SK-N-SH treated with all-trans-retinoic acid at 6 μM for 48 hours (cell line): ENCODE measurements around the gene LRRC14B.
"Not testable (repeated sequence)": the region's sequence is repeated elsewhere in the genome, so short reads cannot be mapped to it uniquely, and the experiment has no call there.

Experiments used
- ATAC-seq: fragments of 200-7000 bp; cut with Tn5 transposase; 3 replicates; pipeline ENCODE4 v1.9.1; 2020; ENCODE audit warnings: mild to moderate bottlenecking, moderate library complexity
- ARNTL ChIP-seq: fragments of 450-650 bp; formaldehyde crosslinking; IDR thresholded peaks from 2 replicates; pipeline ENCODE4 v1.5.0; 2020; ENCODE audit warnings: low read depth, mild to moderate bottlenecking, moderate library complexity, borderline replicate concordance
- BACH2 ChIP-seq: fragments of 250-450 bp; sonication (Bioruptor Pico); IDR thresholded peaks from 2 replicates; pipeline ENCODE4 v1.9.0; 2021; ENCODE audit warnings: mild to moderate bottlenecking, borderline replicate concordance
- CSDC2 ChIP-seq: fragments of 250-450 bp; sonication (Bioruptor Pico); IDR thresholded peaks from 2 replicates; pipeline ENCODE4 v1.5.0; 2020; ENCODE audit warnings: mild to moderate bottlenecking, moderate library complexity
- ESRRG ChIP-seq: fragments of 250-450 bp; sonication (Bioruptor Pico); IDR thresholded peaks from 2 replicates; pipeline ENCODE4 v1.6.1; 2021; ENCODE audit warnings: mild to moderate bottlenecking
- ISL1 ChIP-seq: fragments of 250-450 bp; sonication (Bioruptor Pico); IDR thresholded peaks from 2 replicates; pipeline ENCODE4 v2.1.2; 2022; ENCODE audit warnings: mild to moderate bottlenecking, moderate library complexity
- OSR1 ChIP-seq: fragments of 250-450 bp; sonication (Bioruptor Pico); IDR thresholded peaks from 2 replicates; pipeline ENCODE4 v1.8.0; 2022; ENCODE audit warnings: moderate library complexity, mild to moderate bottlenecking, inconsistent platforms
- RARB ChIP-seq: fragments of 250-450 bp; sonication (Bioruptor Pico); IDR thresholded peaks from 2 replicates; pipeline ENCODE4 v1.8.0; 2021; ENCODE audit warnings: mild to moderate bottlenecking, moderate library complexity
- SNAI2 ChIP-seq: fragments of 250-450 bp; sonication (Bioruptor Pico); IDR thresholded peaks from 2 replicates; pipeline ENCODE4 v1.5.0; 2020; ENCODE audit warnings: mild to moderate bottlenecking, moderate library complexity
- TCF4 ChIP-seq: fragments of 250-450 bp; sonication (Bioruptor Pico); IDR thresholded peaks from 2 replicates; pipeline ENCODE4 v1.8.0; 2021; ENCODE audit warnings: mild to moderate bottlenecking, moderate library complexity, borderline replicate concordance
- TOX ChIP-seq: fragments of 250-450 bp; sonication (Bioruptor Pico); IDR thresholded peaks from 2 replicates; pipeline ENCODE4 v1.8.0; 2021; ENCODE audit warnings: mild to moderate bottlenecking, moderate library complexity, borderline replicate concordance
- ZC3H10 ChIP-seq: fragments of 250-450 bp; sonication (Bioruptor Pico); IDR thresholded peaks from 2 replicates; pipeline ENCODE4 v1.5.1; 2021; ENCODE audit warnings: mild to moderate bottlenecking, moderate library complexity
- ZFP3 ChIP-seq: fragments of 250-450 bp; sonication (Bioruptor Pico); IDR thresholded peaks from 2 replicates; pipeline ENCODE4 v1.5.0; 2020; ENCODE audit warnings: mild to moderate bottlenecking, moderate library complexity
- ZFP30 ChIP-seq: fragments of 450-650 bp; formaldehyde crosslinking; IDR thresholded peaks from 2 replicates; pipeline ENCODE4 v1.5.0; 2022; ENCODE audit warnings: mild to moderate bottlenecking, moderate library complexity
- ZNF565 ChIP-seq: fragments of 450-650 bp; formaldehyde crosslinking; conservative IDR thresholded peaks from 2 replicates; pipeline ENCODE4 v1.5.0; 2020; ENCODE audit warnings: low read depth, mild to moderate bottlenecking, moderate library complexity
- ZNF70 ChIP-seq: fragments of 450-650 bp; formaldehyde crosslinking; IDR thresholded peaks from 2 replicates; pipeline ENCODE4 v1.5.0; 2020; ENCODE audit warnings: mild to moderate bottlenecking, moderate library complexity
- ZNF8 ChIP-seq: fragments of 450-650 bp; formaldehyde crosslinking; IDR thresholded peaks from 2 replicates; pipeline ENCODE4 v1.5.0; 2020; ENCODE audit warnings: mild to moderate bottlenecking, moderate library complexity
- TF ChIP-seq, protein P1 (sequence below): fragments of 250-450 bp; sonication (Bioruptor Pico); IDR thresholded peaks from 2 replicates; pipeline ENCODE4 v1.5.0; 2020; ENCODE audit warnings: mild to moderate bottlenecking, moderate library complexity
- TF ChIP-seq, protein P2 (sequence below): fragments of 250-450 bp; sonication (Bioruptor Pico); IDR thresholded peaks from 2 replicates; pipeline ENCODE4 v1.8.0; 2020; ENCODE audit warnings: mild to moderate bottlenecking, moderate library complexity, borderline replicate concordance
- TF ChIP-seq, protein P3 (sequence below): fragments of 250-450 bp; sonication (Bioruptor Pico); IDR thresholded peaks from 2 replicates; pipeline ENCODE4 v1.5.1; 2020; ENCODE audit warnings: low read depth, mild to moderate bottlenecking, moderate library complexity
- TF ChIP-seq, protein P4 (sequence below): fragments of 250-450 bp; sonication (Bioruptor Pico); IDR thresholded peaks from 2 replicates; pipeline ENCODE4 v1.5.1; 2021; ENCODE audit warnings: mild to moderate bottlenecking, moderate library complexity
- TF ChIP-seq, protein P5 (sequence below): fragments of 250-450 bp; sonication (Bioruptor Pico); IDR thresholded peaks from 2 replicates; pipeline ENCODE4 v1.8.0; 2021; ENCODE audit warnings: low read depth, mild to moderate bottlenecking, moderate library complexity, borderline replicate concordance

Gene LRRC14B

DNA sequence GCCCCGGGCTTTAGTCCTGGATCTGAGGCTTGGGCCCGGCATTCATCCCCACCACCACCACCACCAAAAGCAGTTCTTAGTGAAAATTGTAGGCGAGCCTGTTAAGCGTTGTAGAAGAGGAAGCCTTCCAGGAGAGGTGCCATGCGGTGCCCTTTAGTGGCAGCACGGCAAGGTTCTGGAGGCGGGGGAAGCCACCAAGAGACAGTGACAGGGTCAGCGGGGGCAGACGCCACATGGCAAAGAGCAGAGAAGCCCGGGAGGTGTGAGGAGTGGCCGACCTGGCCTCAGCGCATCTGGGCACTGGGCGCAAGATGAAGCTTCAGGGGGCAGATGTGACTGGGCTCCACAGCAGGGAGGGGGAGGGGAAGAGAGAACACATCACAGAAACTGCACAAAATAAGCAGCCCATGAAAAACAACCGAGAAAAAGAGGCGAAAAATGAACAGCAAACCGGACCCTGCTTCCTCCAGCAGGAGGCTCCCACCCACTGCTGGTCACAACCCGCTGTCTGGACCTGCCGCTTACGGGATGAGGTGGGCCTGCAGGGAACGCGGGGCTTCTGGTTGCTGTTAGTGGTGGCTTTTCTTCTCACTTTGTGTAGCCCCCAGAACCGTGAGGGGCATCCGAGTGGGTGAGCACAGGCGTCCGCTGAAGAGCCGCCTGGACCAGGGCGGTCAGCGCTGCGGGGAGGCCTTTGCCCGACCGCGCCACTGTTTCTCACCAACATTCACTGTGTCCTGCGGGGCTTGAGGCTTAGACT lies 4.3 kb downstream of the LRRC14B start:
- ATAC-seq, result no peak
- TF ChIP-seq TOX (CRISPR knock-in tag) (no peak), TCF4 (no peak), ESRRG (CRISPR knock-in tag) (no peak), ZNF8 (CRISPR knock-in tag) (no peak), ZC3H10 (CRISPR knock-in tag) (no peak), BACH2 (CRISPR knock-in tag) (no peak)
- TF ChIP-seq, protein P1, sequence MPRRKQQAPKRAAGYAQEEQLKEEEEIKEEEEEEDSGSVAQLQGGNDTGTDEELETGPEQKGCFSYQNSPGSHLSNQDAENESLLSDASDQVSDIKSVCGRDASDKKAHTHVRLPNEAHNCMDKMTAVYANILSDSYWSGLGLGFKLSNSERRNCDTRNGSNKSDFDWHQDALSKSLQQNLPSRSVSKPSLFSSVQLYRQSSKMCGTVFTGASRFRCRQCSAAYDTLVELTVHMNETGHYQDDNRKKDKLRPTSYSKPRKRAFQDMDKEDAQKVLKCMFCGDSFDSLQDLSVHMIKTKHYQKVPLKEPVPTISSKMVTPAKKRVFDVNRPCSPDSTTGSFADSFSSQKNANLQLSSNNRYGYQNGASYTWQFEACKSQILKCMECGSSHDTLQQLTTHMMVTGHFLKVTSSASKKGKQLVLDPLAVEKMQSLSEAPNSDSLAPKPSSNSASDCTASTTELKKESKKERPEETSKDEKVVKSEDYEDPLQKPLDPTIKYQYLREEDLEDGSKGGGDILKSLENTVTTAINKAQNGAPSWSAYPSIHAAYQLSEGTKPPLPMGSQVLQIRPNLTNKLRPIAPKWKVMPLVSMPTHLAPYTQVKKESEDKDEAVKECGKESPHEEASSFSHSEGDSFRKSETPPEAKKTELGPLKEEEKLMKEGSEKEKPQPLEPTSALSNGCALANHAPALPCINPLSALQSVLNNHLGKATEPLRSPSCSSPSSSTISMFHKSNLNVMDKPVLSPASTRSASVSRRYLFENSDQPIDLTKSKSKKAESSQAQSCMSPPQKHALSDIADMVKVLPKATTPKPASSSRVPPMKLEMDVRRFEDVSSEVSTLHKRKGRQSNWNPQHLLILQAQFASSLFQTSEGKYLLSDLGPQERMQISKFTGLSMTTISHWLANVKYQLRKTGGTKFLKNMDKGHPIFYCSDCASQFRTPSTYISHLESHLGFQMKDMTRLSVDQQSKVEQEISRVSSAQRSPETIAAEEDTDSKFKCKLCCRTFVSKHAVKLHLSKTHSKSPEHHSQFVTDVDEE (CRISPR knock-in tag), result no peak
- TF ChIP-seq, protein P2, sequence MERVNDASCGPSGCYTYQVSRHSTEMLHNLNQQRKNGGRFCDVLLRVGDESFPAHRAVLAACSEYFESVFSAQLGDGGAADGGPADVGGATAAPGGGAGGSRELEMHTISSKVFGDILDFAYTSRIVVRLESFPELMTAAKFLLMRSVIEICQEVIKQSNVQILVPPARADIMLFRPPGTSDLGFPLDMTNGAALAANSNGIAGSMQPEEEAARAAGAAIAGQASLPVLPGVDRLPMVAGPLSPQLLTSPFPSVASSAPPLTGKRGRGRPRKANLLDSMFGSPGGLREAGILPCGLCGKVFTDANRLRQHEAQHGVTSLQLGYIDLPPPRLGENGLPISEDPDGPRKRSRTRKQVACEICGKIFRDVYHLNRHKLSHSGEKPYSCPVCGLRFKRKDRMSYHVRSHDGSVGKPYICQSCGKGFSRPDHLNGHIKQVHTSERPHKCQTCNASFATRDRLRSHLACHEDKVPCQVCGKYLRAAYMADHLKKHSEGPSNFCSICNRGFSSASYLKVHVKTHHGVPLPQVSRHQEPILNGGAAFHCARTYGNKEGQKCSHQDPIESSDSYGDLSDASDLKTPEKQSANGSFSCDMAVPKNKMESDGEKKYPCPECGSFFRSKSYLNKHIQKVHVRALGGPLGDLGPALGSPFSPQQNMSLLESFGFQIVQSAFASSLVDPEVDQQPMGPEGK, result no peak

DNA sequence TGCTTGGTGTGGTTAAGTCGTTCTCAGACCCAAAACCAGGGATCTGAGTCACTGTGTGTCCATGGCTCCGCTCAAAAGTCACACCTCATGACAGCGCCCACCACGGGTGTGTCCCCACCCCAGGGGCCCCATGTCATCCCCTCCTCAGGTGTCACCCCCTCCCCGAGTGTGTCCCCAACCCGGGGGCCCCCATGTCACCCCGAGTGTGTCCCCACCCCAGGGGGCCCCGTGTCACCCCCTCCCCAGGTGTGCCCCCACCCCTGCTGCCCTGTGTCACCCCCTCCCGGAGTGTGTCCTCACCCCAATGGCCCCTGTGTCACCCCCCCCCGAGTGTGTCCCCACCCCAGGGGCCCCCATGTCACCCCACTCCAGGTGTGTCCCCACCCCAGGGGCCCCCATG lies 5.1 kb downstream of the LRRC14B start:
- no peak for ATAC-seq
- TF ChIP-seq, protein P1 (CRISPR knock-in tag), result no peak
- TF ChIP-seq TCF4 (no peak), BACH2 (CRISPR knock-in tag) (no peak), ZFP30 (CRISPR knock-in tag) (no peak), CSDC2 (CRISPR knock-in tag) (no peak), OSR1 (CRISPR knock-in tag) (no peak), ZNF8 (CRISPR knock-in tag) (no peak), SNAI2 (CRISPR knock-in tag) (no peak), ESRRG (CRISPR knock-in tag) (no peak), ARNTL (CRISPR knock-in tag) (no peak), ZNF70 (CRISPR knock-in tag) (no peak), RARB (CRISPR knock-in tag) (no peak), ZNF565 (CRISPR knock-in tag) (no peak), ZFP3 (CRISPR knock-in tag) (no peak), TOX (CRISPR knock-in tag) (no peak), ISL1 (CRISPR knock-in tag) (no peak)
- TF ChIP-seq, protein P3, sequence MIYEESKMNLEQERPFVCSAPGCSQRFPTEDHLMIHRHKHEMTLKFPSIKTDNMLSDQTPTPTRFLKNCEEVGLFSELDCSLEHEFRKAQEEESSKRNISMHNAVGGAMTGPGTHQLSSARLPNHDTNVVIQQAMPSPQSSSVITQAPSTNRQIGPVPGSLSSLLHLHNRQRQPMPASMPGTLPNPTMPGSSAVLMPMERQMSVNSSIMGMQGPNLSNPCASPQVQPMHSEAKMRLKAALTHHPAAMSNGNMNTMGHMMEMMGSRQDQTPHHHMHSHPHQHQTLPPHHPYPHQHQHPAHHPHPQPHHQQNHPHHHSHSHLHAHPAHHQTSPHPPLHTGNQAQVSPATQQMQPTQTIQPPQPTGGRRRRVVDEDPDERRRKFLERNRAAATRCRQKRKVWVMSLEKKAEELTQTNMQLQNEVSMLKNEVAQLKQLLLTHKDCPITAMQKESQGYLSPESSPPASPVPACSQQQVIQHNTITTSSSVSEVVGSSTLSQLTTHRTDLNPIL (CRISPR knock-in tag), result no peak
- TF ChIP-seq, protein P4, sequence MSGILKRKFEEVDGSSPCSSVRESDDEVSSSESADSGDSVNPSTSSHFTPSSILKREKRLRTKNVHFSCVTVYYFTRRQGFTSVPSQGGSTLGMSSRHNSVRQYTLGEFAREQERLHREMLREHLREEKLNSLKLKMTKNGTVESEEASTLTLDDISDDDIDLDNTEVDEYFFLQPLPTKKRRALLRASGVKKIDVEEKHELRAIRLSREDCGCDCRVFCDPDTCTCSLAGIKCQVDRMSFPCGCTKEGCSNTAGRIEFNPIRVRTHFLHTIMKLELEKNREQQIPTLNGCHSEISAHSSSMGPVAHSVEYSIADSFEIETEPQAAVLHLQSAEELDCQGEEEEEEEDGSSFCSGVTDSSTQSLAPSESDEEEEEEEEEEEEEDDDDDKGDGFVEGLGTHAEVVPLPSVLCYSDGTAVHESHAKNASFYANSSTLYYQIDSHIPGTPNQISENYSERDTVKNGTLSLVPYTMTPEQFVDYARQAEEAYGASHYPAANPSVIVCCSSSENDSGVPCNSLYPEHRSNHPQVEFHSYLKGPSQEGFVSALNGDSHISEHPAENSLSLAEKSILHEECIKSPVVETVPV (CRISPR knock-in tag), result no peak
- TF ChIP-seq, protein P5, sequence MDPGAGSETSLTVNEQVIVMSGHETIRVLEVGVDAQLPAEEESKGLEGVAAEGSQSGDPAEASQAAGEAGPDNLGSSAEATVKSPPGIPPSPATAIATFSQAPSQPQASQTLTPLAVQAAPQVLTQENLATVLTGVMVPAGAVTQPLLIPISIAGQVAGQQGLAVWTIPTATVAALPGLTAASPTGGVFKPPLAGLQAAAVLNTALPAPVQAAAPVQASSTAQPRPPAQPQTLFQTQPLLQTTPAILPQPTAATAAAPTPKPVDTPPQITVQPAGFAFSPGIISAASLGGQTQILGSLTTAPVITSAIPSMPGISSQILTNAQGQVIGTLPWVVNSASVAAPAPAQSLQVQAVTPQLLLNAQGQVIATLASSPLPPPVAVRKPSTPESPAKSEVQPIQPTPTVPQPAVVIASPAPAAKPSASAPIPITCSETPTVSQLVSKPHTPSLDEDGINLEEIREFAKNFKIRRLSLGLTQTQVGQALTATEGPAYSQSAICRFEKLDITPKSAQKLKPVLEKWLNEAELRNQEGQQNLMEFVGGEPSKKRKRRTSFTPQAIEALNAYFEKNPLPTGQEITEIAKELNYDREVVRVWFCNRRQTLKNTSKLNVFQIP, result no peak

DNA sequence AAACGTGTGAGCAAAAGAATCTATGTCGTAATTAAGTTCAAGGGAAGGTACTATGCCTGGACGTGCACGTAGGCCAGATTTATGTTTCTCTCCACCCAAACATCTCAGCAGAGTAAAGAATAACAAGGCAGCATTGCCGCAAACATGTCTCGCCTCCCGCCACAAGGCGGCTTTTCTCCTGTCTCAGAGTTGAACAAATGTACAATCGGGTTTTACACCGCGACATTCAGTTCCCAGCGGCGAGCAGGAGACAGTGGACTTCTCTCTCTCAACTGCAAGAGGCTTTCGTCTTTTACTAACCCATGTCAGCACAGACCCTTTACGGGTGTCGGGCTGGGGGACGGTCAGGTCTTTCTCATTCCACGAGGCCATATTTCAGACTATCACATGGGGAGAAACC lies 5.7 kb downstream of the LRRC14B start:
- ATAC-seq, result not testable (repeated sequence)
